ENCODE results near the gene C15orf39.

C15orf39 gene

DNA sequence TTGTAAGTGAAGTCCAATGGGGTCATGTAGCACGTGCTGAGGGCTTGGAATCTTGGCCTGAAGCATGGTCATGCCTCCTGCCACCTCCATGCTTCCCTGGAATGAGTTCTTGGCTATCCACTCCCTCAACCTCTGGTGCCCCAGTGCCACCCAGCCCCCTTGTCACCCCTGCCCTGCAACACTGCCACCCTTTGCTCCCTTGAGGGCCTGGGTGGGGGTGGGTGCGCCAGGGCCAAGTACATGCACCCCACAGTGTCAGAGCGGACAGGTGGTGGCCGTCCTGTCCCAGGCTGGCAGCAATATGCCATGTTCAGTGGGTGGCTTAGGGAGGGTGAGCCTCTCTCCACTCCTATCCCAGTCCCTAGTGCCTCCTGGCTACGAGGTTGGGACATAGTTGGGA lies 27.6 kb upstream of the C15orf39 start:
- DNase-seq, result no peak

GRCh38 chr15:75174729-75175128 lies 27.0 kb upstream of the C15orf39 start:
- DNase-seq, result no peak

GRCh38 chr15:75176396-75176761 lies 25.3 kb upstream of the C15orf39 start:
- no peak for DNase-seq

DNA sequence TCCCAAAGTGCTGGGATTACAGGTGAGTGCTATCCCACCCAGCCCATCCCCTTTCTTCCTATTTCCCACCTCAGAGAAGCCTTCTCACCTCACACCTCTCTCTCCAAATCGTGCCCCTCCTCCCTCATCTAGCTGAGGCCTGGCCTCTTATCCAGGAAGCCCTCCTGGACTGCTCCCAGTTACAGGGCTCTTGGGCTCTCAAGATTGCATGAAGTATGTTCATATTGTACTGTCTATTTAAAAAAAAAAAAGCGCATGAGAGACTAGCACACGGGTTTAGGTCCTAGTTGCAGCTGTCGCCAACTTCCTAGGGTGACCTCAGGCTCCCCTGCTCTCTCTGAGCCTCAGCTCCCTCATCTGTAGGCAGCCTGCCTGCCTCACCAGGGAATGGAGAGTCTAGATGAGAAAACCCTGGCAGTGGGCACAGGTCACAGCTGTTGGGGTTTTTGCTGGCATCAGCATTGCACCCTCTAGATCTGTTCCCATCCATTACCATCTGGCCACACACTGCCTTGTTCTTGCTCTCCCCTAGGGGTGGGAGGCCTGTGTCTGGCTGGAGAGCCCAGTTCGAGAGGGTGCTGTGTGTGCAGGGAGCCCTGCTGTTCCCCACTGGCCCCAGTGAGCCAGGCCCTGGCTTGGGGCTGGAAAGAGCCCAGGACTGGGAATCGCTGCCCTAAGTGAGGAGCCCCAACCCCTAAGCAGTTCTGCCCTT lies 24.2 kb upstream of the C15orf39 start:
- no peak for DNase-seq

GRCh38 chr15:75178171-75178937 lies 23.3 kb upstream of the C15orf39 start:
- DNase-seq, result no peak

- no peak for DNase-seq
Measured at GRCh38 chr15:75178938-75179745, 22.5 kb upstream of the C15orf39 start.

- DNase-seq, result no peak
Measured at GRCh38 chr15:75179746-75180140, 21.9 kb upstream of the C15orf39 start.

DNA sequence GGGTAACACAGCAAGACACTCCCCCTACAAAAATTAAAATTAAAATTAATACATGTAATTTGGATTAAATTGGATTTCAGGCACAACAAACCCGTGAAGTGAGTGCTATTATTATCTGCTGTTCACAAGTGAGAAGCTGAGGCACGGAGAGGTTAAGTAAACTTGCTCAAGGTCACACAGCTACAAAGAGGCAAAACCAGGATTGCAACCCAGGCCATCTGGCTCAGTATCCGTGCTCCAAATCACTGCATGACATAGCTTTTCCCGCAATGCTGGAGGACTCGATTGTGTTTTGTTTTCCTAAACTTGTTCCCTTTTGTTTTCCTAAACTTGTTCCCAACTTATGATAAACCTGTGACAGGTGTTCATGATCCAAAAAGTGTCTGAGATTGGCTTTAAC lies 19.9 kb upstream of the C15orf39 start:
- DNase-seq, result no peak

DNA sequence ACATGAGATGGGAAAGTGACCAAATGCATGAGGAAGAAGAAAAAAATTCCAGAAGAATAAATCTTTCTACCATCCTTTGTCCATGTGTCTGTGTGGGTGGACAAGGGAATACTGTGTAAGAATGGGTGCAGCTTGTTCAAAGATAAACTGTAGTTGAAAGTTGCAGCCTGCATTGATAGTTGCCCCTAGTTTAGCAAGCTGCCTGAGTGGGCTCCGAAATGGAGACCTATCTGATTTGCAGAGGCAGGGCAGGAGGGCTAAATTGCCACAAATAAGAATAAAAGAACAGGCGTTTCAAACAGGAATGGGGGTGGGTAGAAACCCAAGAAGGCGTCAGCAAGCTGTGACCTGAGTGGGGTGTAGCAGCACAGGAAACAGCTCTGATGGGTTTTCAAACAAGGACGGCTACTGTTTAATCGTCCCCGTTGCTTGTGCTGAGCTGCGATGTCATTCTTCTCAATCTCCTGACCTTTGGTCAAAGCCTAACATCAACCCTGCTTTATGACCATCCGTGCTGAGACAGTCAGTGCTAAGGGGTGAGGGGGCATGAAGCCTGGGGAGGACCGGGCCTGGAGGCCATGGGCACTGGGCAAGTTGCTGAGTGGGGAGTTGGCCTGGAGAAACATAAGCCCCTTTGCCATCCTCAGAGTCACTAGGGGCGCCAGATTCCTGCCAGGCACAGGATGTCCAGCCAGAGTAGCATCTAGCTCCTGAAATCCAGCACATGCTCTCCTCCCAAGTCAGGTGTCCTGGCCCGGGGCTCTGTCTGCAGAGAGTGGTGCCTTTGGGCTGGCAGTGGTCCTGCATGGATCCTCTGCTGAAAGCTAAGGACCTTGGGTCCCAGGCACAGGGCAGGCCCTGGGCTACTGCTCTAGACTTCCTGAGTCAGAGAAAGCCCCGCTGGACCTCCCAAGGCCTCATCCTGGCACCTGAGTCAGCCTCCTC lies 19.2 kb upstream of the C15orf39 start:
- no peak for DNase-seq

DNA sequence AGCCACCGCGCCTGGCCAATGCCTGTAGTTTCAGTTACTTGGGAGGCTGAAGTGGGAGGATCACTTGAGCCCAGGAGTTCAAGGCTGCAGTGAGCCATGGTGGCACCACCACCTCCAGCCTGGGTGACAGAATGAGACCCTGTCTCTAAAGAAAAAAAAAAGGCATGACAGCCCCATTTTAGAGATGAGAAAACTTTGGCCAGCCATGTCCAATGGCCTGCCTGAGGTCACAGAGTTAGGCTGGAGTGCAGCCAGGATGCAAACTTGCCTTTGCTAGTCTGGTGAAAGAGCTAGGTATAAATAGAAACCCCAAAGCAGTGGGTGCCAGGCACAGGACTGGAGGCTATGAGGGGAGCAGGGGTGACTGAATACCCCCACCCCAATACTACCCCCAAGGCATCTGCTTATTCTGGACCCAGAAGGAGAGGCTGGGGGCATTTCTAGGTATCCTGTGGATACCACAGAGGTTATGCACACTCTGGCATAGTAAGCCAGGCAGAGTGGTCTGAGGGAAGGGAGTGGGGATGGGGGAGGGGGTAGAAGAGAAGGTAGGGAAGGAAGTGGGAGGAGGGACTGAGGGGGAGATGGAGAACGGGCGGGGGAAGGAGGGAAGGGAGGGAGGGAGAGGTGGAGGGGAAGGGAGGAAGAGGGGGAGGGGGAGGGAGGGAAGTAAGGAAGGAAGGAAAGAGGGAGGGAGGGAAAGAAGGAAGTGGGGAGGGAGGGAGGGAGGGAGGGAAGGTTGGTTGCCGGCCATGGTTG lies 16.2 kb upstream of the C15orf39 start:
- DNase-seq, result no peak

DNA sequence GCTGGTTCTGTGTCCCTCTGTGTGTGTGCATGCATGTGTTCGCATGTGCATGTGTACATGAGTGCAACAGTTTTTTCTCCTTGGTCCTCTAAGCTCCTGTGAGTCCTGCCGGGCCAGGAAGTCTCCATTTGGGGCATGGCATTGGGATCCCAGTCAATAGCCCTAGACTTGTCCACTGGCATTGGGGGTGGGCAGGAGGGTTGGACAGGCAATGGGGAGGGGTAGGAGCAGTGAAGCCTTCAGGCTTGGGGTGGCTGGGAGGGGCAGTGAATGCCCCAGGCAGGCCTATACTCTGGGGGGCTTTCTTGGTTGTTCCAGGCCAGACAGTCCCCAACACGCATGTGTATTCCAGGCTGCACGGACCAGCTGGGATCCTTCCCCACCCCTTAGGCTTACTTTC lies 15.6 kb upstream of the C15orf39 start:
- no peak for DNase-seq

DNA sequence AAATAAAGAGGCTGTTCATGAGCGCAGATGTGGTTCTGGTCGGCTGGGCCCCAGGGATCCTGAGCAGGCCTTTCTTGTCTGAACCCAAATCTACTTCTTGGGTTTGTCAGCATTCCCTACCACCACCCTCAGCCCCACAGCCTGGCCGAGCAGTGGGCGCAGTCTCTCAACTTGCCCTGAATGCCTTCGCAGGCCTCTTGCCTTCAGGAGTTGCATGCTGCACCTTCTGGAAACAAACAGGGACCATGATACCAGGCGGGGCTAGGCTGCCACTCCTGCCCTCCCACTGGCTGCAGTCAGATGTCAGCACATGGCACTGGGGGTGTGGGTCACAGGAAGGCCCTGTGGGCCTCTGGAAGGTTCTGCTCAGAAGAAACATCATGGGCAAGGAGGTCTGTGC lies 13.2 kb upstream of the C15orf39 start:
- DNase-seq, result no peak

- DNase-seq, result no peak
Measured at GRCh38 chr15:75191235-75191634, 10.4 kb upstream of the C15orf39 start.

- no peak for DNase-seq
Measured at GRCh38 chr15:75192307-75192706, 9.4 kb upstream of the C15orf39 start.

- DNase-seq, result no peak
Measured at GRCh38 chr15:75193272-75193671, 8.4 kb upstream of the C15orf39 start.

DNA sequence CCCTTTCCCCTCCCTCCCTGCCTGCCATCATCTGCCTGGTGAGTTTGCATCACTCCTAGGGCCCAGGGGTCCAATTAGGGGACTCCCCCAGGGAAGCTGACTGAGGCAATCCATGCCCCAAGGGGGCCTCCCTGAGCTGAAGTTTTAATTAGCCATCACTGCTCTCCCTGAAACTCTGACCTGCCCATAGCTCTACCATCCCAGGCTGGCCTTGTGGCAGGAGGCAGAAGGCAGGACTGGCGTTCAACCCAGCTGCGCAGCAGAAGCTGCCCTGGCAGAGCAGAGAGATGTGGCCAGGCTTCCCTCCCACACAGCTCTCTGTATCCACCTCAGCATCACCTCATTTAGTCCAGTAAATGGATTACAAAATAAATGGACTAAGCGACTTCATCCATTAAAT lies 7.7 kb upstream of the C15orf39 start:
- no peak for DNase-seq

DNA sequence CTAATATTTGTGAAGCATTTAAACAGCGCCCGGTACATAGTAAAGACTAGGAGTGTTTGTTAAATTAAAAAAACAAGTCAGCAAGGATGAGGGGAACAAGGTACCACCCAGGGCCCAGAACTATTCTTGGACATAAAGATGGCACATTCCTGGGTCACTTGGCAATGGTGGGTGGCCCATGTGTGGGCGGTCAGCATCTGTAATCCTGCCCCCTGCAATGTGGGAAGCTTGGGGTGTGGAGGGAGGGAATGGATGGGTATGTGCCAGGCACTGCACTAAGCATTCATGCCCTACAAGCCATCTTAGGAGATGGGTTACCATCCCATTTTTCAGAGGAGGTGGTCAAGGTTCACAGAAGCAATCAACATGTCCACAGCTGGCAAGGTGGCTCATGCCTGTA lies 7.3 kb upstream of the C15orf39 start:
- DNase-seq, result no peak

- DNase-seq, result no peak
Measured at GRCh38 chr15:75195122-75195765, 6.4 kb upstream of the C15orf39 start.

GRCh38 chr15:75195766-75196241 lies 5.9 kb upstream of the C15orf39 start:
- DNase-seq, result no peak

DNA sequence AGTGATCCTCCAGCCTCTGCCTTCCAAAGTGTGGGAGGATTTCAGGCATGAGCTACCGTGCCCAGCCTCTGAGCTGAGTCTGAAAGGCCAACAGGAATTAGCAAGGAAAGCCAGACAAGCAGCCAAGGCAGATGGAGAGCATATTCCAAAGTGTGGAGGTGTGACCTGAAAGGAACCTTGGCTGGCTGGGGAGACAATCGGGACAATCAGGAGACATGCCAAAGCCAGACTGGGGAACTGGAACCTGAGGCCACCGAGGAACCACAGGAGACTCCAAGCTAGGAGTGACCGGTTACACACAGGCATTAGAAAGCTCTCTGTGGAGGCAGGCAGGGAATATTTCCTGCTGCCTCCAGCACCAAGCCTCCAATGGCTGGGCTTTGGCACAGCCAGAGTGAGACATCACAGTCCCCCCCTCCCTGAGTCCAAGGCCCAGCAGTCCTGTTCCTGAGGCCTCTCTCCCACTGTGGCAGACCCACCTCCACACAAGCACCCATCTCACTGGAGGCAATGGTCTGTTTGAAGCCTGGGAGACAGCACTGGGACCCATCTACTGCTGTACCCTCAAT lies 4.5 kb upstream of the C15orf39 start:
- DNase-seq, result no peak

All from GF-D8 (cell line).